Kidney (tissue), 14 donors: ENCODE measurements around the gene UGT1A4. TPM values are rescaled to one million over a fixed set of nuclear protein-coding genes. Genes with fewer than 3 reads are reported as not detected.

Experiments used
- DNase-seq, 5 donors: peaks; one replicate each; pipeline ENCODE4 v3.0.0-alpha.2; 2013 to 2020
- FAIRE-seq: peaks from 2 replicates; lab custom pipeline; 2012; peaks lifted over from hg19 to GRCh38; lab: Jason Lieb, UNC
- H3K27ac ChIP-seq, 2 donors: one replicate each; pipeline ENCODE4 v1.7.0; 2013; ENCODE audit warnings: low read depth in 2 of 2, low read length in 2 of 2, inconsistent platforms in 1 of 2
- H3K27me3 ChIP-seq: one replicate; pipeline ENCODE4 v1.7.1; 2013; ENCODE audit warnings: low read length, inconsistent platforms; ENCODE audit not compliant: control insufficient read depth, insufficient read depth
- H3K36me3 ChIP-seq, 3 donors: one replicate each; pipeline versions ENCODE4 v1.7.0 to v1.7.1; 2013; ENCODE audit warnings: low read length in 3 of 3, control low read depth in 1 of 3, inconsistent platforms in 1 of 3; ENCODE audit not compliant: insufficient read depth in 3 of 3, control insufficient read depth in 2 of 3
- H3K4me1 ChIP-seq, 3 donors: one replicate each; pipeline versions ENCODE4 v1.7.0 to v1.7.1; 2013; ENCODE audit warnings: low read length in 3 of 3, inconsistent platforms in 1 of 3, low read depth in 1 of 3; ENCODE audit not compliant: control insufficient read depth in 2 of 3, insufficient read depth in 2 of 3
- H3K4me3 ChIP-seq, 3 donors: one replicate each; pipeline versions ENCODE4 v1.7.0 to v1.8.1; 2013; ENCODE audit warnings: low read length in 3 of 3, control low read depth in 1 of 3, inconsistent platforms in 1 of 3
- H3K9ac ChIP-seq, 3 donors: one replicate each; pipeline versions ENCODE4 v1.7.0 to v1.7.1; 2013; ENCODE audit warnings: low read length in 3 of 3, control low read depth in 1 of 3, inconsistent platforms in 1 of 3
- H3K9me3 ChIP-seq, 3 donors: one replicate each; pipeline versions ENCODE4 v1.7.0 to v1.7.1; 2013; ENCODE audit warnings: low read length in 3 of 3, control low read depth in 1 of 3, inconsistent platforms in 1 of 3; ENCODE audit not compliant: control insufficient read depth in 2 of 3, insufficient read depth in 1 of 3
- CTCF ChIP-seq: IDR thresholded peaks from 3 replicates; pipeline ENCODE4 v1.5.1; 2012; ENCODE audit warnings: mild to moderate bottlenecking, moderate library complexity, borderline replicate concordance; ENCODE audit not compliant: insufficient read depth; ENCODE audit errors: extremely low read depth
- intact Hi-C: fragments of 100-400 bp; cut with DNase I; formaldehyde crosslinking; loops from one replicate; pipeline ENCODE4 v1.11.1; 2022
- polyA plus RNA-seq: library from polyadenylated mRNA; stranded (reverse); fragments of 350-450 nt; fragmentation: Illumina TruSeq; extraction: RNeasy Lipid Tissue Mini Kit (QIAGEN cat#74804); gene quantifications from one replicate; pipeline ENCODE4 v1.2.3, GENCODE V29; 2014; ENCODE audit warnings: low read depth, low replicate concordance; ENCODE audit not compliant: insufficient read depth
- total RNA-seq: library from RNA; stranded (reverse); fragmentation: NEBNext Ultra II Directional; extraction: Animal tissue kit (Norgen Biotek cat#: 25700); gene quantifications from one replicate; pipeline ENCODE4 v1.2.1, GENCODE V29; 2021
- donor health status: control.
- donor health status: control.
- donor health status: control.
- donor health status: control.
- donor health status: control.
- donor health status: DM: yes; HTN: yes; CAD: no.
- donor health status: Normal renal cell carcinoma (clear cell type).

UGT1A4 gene
- total and polyA plus RNA-seq, 2 donors from 2014 or later = 0.84 to 1.1 TPM

- Histone ChIP-seq H3K27me3 (no peaks in the 10 kb centered on the region), H3K4me3 (no peak overlapping the region), H3K4me1 (no peaks in the 10 kb centered on the region), H3K27ac (no peak overlapping the region), H3K9ac (no peak overlapping the region), H3K36me3 (no peaks in the 10 kb centered on the region), H3K9me3 (no peaks in the 10 kb centered on the region)
- no peak for TF ChIP-seq CTCF
- intact Hi-C loops = no loop called here
- FAIRE-seq = no peak
- peak in 1 of 5 donors; percentile 13 for DNase-seq
Observed at GRCh38 chr2:233816334-233816733, 97.8 kb downstream of the UGT1A4 start.

- H3K9ac ChIP-seq = no peak overlapping the region
- no peak for TF ChIP-seq CTCF
- DNase-seq = peak in 2 of 5 donors; percentile 23 to 40
- no peaks in the 10 kb centered on the region for H3K9me3 ChIP-seq
- no peaks in the 10 kb centered on the region for H3K27me3 ChIP-seq
- no peaks in the 10 kb centered on the region for H3K4me1 ChIP-seq
- H3K36me3 ChIP-seq = no peaks in the 10 kb centered on the region
- intact Hi-C loops = no loop called here
- H3K27ac ChIP-seq = no peak overlapping the region
- H3K4me3 ChIP-seq = no peak overlapping the region
- no peak for FAIRE-seq
Observed at GRCh38 chr2:233816771-233817170, 98.2 kb downstream of the UGT1A4 start.

- no peak for TF ChIP-seq CTCF
- Histone ChIP-seq H3K4me3 (no peak overlapping the region), H3K9ac (no peak overlapping the region), H3K4me1 (no peaks in the 10 kb centered on the region), H3K27ac (no peak overlapping the region), H3K36me3 (no peaks in the 10 kb centered on the region), H3K27me3 (no peaks in the 10 kb centered on the region), H3K9me3 (no peaks in the 10 kb centered on the region)
- DNase-seq (peak in 2 of 5 donors; percentile 20 to 43), FAIRE-seq (no peak)
- intact Hi-C loops = no loop called here
Observed at GRCh38 chr2:233817361-233817911, 98.9 kb downstream of the UGT1A4 start.
